ENCODE measurements around the gene PARVB. TPM values are rescaled to one million over a fixed set of nuclear protein-coding genes. Genes with fewer than 3 reads are reported as not detected.

The PARVB gene
- total RNA-seq, 4 donors from 2014 or later = 33.5 to 73.5 (median 41.5) TPM

- no peaks in the 10 kb centered on the region for H3K4me1 ChIP-seq
- no peak for DNase-seq (ENCODE audit: low spot score in 2 of 2)
- no peak overlapping the region for H3K4me3 ChIP-seq
- WGBS, 2 donors = 39 to 43% methylated on average over 3 to 5 of the region's 5 CpGs
- H3K27me3 ChIP-seq = peaks cover 0 to 3% of the 10 kb centered on the region in 2 donors
- H3K9me3 ChIP-seq = no peaks in the 10 kb centered on the region
- TF ChIP-seq EP300 (IDR thresholded peaks at IDR 0.05) (no peak), POLR2A (IDR thresholded peaks at IDR 0.05) (no peak)
- no peak overlapping the region for H3K27ac ChIP-seq
- H3K36me3 ChIP-seq = no peaks in the 10 kb centered on the region
Observed at GRCh38 chr22:44195189-44195871, 171.2 kb downstream of the PARVB start.

- TF ChIP-seq EP300 (IDR thresholded peaks at IDR 0.05) (no peak), POLR2A (IDR thresholded peaks at IDR 0.05) (no peak), CTCF (IDR thresholded peaks at IDR 0.05) (no peak)
- 55 to 61% methylated on average over 7 to 9 of the region's 9 CpGs for WGBS, 2 donors
- H3K9me3 ChIP-seq = no peaks in the 10 kb centered on the region
- no peaks in the 10 kb centered on the region for H3K36me3 ChIP-seq
- no peaks in the 10 kb centered on the region for H3K4me1 ChIP-seq
- no peak for DNase-seq (ENCODE audit: low spot score in 2 of 2)
- H3K4me3 ChIP-seq = no peak overlapping the region
- no peak overlapping the region for H3K27ac ChIP-seq
- H3K27me3 ChIP-seq = peaks cover 0 to 3% of the 10 kb centered on the region in 2 donors
Observed at GRCh38 chr22:44196241-44196640, 172.1 kb downstream of the PARVB start.

- H3K27ac ChIP-seq = no peak overlapping the region
- 63 to 72% methylated on average over 10 of the region's 10 CpGs for WGBS, 2 donors
- no peak for DNase-seq (ENCODE audit: low spot score in 2 of 2)
- H3K9me3 ChIP-seq = no peaks in the 10 kb centered on the region
- H3K4me3 ChIP-seq = no peak overlapping the region
- H3K27me3 ChIP-seq = peaks cover 0 to 3% of the 10 kb centered on the region in 2 donors
- TF ChIP-seq POLR2A (IDR thresholded peaks at IDR 0.05) = no peak
- no peak for TF ChIP-seq CTCF (IDR thresholded peaks at IDR 0.05)
- no peak for TF ChIP-seq EP300 (IDR thresholded peaks at IDR 0.05)
- H3K36me3 ChIP-seq = no peaks in the 10 kb centered on the region
- H3K4me1 ChIP-seq = peaks cover 0 to under 1% (median 0%) of the 10 kb centered on the region in 4 donors
Observed at GRCh38 chr22:44196731-44197131, 172.6 kb downstream of the PARVB start.

GRCh38 chr22:44197271-44197670 is 173.2 kb downstream of the PARVB start:
- H3K4me3 ChIP-seq = no peak overlapping the region
- 90 to 95% methylated on average over 2 of the region's 2 CpGs for WGBS, 2 donors
- TF ChIP-seq EP300 (IDR thresholded peaks at IDR 0.05) (no peak), POLR2A (IDR thresholded peaks at IDR 0.05) (no peak), CTCF (IDR thresholded peaks at IDR 0.05) (no peak)
- H3K4me1 ChIP-seq = peaks cover 0 to 6% (median 0%) of the 10 kb centered on the region in 4 donors
- H3K27me3 ChIP-seq = peaks cover 0 to 3% of the 10 kb centered on the region in 2 donors
- no peaks in the 10 kb centered on the region for H3K9me3 ChIP-seq
- no peaks in the 10 kb centered on the region for H3K36me3 ChIP-seq
- DNase-seq (ENCODE audit: low spot score in 2 of 2) = no peak
- H3K27ac ChIP-seq = no peak overlapping the region

- no peak overlapping the region for H3K4me3 ChIP-seq
- whole genome bisulfite sequencing, 2 donors = 78 to 85% methylated on average over 2 of the region's 2 CpGs
- DNase-seq (ENCODE audit: low spot score in 2 of 2) = no peak
- H3K36me3 ChIP-seq = no peaks in the 10 kb centered on the region
- H3K27ac ChIP-seq = no peak overlapping the region
- peaks cover 0 to 3% of the 10 kb centered on the region in 2 donors for H3K27me3 ChIP-seq
- H3K4me1 ChIP-seq = peaks cover 0 to 6% (median 0%) of the 10 kb centered on the region in 4 donors
- no peaks in the 10 kb centered on the region for H3K9me3 ChIP-seq
- TF ChIP-seq EP300 (IDR thresholded peaks at IDR 0.05) (no peak), POLR2A (IDR thresholded peaks at IDR 0.05) (no peak), CTCF (IDR thresholded peaks at IDR 0.05) (no peak)
Observed at GRCh38 chr22:44199164-44199563, 175.1 kb downstream of the PARVB start.
